HL-60 (cell line): Measurements from ENCODE around the gene POLR2H.

ENCODE experiments used
- DNase-seq, 2 experiments: peaks; one replicate each; pipeline ENCODE4 v3.0.0-alpha.2; 2010 to 2020; ENCODE audit warnings: low read depth in 1 of 2, low spot score in 1 of 2
- H3K27ac ChIP-seq: fragments of 250-450 bp; sonication (Bioruptor Pico); replicated peaks from 2 replicates; pipeline ENCODE4 v1.5.1; 2020; ENCODE audit warnings: mild to moderate bottlenecking, moderate library complexity
- H3K27me3 ChIP-seq: fragments of 250-450 bp; sonication (Bioruptor Pico); 2 replicates; pipeline ENCODE4 v1.5.1; 2021; ENCODE audit warnings: mild to moderate bottlenecking, moderate library complexity; ENCODE audit not compliant: insufficient read depth, poor library complexity, severe bottlenecking
- H3K4me3 ChIP-seq: replicated peaks from 2 replicates; pipeline ENCODE4 v1.5.1; 2011; ENCODE audit warnings: mild to moderate bottlenecking, control low read depth, low read length; ENCODE audit not compliant: insufficient read depth
- GABPA ChIP-seq: IDR thresholded peaks from 2 replicates; pipeline ENCODE4 v1.6.1; 2012; ENCODE audit warnings: low read depth
- POLR2AphosphoS5 ChIP-seq: IDR thresholded peaks from 2 replicates; pipeline ENCODE4 v1.6.1; 2012; ENCODE audit warnings: low read depth
- REST ChIP-seq: IDR thresholded peaks from 2 replicates; pipeline ENCODE4 v1.6.1; 2012; ENCODE audit warnings: low read depth; ENCODE audit not compliant: insufficient replicate concordance
- SPI1 ChIP-seq: IDR thresholded peaks from 2 replicates; pipeline ENCODE4 v1.6.1; 2012; ENCODE audit warnings: low read depth, mild to moderate bottlenecking, borderline replicate concordance
- TF ChIP-seq, protein P1 (sequence below): IDR thresholded peaks from one replicate; pipeline ENCODE4 v1.5.1; 2011; ENCODE audit warnings: low read length, control low read depth, inconsistent platforms; ENCODE audit not compliant: insufficient read depth

Gene POLR2H

DNA sequence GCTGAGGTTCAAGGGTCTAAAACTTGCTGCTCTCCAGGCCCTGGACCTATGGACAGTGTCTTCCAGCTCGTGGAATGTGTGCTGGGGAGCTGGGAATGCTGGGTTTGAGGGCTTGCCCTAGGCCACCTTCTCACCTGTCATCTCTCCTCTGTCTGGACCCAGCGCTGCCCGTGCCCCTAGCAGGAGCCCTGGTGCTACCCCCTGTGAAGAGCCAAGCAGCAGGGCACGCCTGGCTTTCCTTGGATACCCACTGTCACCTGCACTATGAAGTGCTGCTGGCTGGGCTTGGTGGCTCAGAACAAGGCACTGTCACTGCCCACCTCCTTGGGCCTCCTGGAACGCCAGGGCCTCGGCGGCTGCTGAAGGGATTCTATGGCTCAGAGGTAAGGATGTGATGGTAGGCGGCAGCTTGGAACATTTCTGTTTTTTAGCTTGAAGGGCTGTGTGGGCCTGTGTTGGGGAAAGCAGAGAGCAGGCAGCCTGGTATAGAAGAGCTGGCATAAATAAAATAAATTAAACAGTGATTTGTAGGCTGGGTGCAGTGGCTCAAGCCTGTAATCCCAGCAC is 23.4 kb downstream of the POLR2H start:
- DNase-seq, result no peak
- TF ChIP-seq POLR2AphosphoS5 (no peak), REST (no peak), GABPA (no peak), SPI1 (no peak)
- TF ChIP-seq, protein P1, sequence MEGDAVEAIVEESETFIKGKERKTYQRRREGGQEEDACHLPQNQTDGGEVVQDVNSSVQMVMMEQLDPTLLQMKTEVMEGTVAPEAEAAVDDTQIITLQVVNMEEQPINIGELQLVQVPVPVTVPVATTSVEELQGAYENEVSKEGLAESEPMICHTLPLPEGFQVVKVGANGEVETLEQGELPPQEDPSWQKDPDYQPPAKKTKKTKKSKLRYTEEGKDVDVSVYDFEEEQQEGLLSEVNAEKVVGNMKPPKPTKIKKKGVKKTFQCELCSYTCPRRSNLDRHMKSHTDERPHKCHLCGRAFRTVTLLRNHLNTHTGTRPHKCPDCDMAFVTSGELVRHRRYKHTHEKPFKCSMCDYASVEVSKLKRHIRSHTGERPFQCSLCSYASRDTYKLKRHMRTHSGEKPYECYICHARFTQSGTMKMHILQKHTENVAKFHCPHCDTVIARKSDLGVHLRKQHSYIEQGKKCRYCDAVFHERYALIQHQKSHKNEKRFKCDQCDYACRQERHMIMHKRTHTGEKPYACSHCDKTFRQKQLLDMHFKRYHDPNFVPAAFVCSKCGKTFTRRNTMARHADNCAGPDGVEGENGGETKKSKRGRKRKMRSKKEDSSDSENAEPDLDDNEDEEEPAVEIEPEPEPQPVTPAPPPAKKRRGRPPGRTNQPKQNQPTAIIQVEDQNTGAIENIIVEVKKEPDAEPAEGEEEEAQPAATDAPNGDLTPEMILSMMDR, result no peak
- Histone ChIP-seq H3K4me3 (no peak overlapping the region), H3K27ac (no peak overlapping the region), H3K27me3 (peaks cover 19% of the 10 kb centered on the region)

DNA sequence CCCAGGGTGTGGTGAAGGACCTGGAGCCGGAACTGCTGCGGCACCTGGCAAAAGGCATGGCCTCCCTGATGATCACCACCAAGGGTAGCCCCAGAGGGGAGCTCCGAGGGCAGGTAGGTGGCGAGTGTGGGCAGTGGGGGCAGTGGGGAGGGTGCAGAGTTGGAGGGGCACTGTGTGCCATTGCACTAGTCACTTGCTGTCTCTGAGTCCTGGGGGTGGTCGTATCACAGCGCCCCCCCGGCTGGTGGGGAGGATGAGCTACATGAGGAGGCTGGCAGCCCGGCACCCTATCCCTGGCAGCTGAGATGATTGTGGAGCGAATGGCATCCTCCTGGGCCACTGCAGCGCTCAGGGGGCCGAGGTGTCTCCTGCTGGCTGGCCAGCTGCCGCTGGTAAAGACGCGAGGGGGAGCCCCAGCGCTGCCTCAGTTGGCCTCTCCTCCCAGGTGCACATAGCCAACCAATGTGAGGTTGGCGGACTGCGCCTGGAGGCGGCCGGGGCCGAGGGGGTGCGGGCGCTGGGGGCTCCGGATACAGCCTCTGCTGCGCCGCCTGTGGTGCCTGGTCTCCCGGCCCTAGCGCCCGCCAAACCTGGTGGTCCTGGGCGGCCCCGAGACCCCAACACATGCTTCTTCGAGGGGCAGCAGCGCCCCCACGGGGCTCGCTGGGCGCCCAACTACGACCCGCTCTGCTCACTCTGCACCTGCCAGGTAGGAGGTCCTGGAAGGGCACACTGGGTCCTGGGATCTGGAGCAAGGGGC is 24.7 kb downstream of the POLR2H start:
- no peak for TF ChIP-seq POLR2AphosphoS5
- no peak for TF ChIP-seq GABPA
- no peak overlapping the region for H3K27ac ChIP-seq
- DNase-seq, result no peak
- peaks cover 17% of the 10 kb centered on the region for H3K27me3 ChIP-seq
- H3K4me3 ChIP-seq, result no peak overlapping the region

DNA sequence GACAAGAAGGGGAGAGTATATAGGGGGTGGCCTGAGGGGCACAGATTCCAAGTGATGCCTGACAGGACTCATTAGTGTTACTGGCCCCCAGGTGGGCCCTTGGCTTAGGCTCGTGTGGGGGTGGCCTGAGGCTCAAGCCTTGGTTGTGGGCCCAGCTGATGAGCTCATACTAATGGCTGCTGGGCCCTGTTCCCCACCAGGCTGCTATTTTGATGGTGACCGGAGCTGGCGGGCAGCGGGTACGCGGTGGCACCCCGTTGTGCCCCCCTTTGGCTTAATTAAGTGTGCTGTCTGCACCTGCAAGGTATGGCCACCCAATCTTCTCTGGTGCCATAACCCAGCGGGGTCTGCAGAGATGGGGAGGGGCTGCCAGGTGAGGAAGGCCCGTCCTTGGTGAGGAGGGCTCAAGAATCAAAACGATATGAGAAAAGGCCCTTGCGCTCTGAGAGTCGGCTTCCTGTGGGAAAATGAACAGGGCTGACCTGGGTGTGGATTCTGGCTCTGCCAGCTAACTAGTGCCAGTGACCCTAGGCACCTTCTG is 25.7 kb downstream of the POLR2H start:
- TF ChIP-seq REST, result no peak
- TF ChIP-seq POLR2AphosphoS5, result no peak
- no peak for TF ChIP-seq GABPA
- no peak for TF ChIP-seq SPI1
- TF ChIP-seq, protein P1, result no peak
- no peak overlapping the region for H3K27ac ChIP-seq
- H3K27me3 ChIP-seq, result peaks cover 7% of the 10 kb centered on the region
- H3K4me3 ChIP-seq, result no peak overlapping the region
- no peak for DNase-seq

DNA sequence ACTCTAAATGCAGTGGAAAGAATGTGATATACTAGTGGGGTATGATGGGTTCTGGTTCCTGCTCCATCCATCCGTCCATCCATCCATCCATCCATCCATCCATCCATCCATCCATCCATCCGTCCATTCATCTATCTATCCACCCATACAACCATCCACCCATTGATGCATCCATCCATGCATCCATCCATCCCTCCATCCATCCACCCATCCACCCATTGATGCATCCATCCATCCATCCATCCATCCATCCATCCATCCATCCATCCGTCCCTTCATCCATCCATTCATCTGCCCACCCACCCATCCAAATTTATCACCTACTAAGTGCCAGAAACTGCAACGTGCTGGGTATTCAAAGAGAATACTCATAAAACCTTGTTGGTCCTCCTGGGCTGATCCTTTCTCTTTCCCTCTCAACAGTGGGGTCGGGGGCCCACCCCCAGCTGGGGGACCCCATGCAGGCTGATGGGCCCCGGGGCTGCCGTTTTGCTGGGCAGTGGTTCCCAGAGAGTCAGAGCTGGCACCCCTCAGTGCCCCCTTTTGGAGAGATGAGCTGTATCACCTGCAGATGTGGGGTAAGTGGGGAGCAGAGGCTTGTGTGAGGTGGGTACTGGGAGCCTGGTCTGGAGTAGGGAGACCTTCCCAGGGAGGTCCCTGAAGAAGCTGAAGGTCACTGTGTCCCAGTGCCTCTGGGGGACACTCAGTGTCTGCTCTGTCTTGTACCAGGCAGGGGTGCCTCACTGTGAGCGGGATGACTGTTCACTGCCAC is 26.8 kb downstream of the POLR2H start:
- H3K4me3 ChIP-seq, result no peak overlapping the region
- H3K27ac ChIP-seq, result no peak overlapping the region
- peaks cover 6% of the 10 kb centered on the region for H3K27me3 ChIP-seq
- TF ChIP-seq GABPA, result no peak
- no peak for TF ChIP-seq REST
- no peak for TF ChIP-seq SPI1
- TF ChIP-seq, protein P1, result no peak
- TF ChIP-seq POLR2AphosphoS5, result no peak
- no peak for DNase-seq
